GM12878 (cell line): Measurements from ENCODE around the gene APLP2.

Source experiments
- CHD4 ChIP-seq: fragments of 200-600 bp; sonication (generic); IDR thresholded peaks from 2 replicates; pipeline ENCODE4 v1.6.1; 2016; ENCODE audit warnings: mild to moderate bottlenecking
- E2F4 ChIP-seq: IDR thresholded peaks from 2 replicates; pipeline ENCODE4 v1.6.1; 2012; ENCODE audit warnings: low read depth, low read length, improper control_type of control experiment
- EP300 ChIP-seq, 2 experiments: fragments of 150-350 bp in 1 of 2; IDR thresholded peaks; 2 replicates each; pipeline ENCODE4 v1.6.1; 2011 to 2012; ENCODE audit warnings: low read depth in 2 of 2, low read length in 2 of 2, borderline replicate concordance in 1 of 2, improper control_type of control experiment in 1 of 2, inconsistent platforms in 1 of 2; ENCODE audit not compliant: control insufficient read depth in 1 of 2
- IKZF1 ChIP-seq: fragments of 450-650 bp; conservative IDR thresholded peaks from 2 replicates; pipeline ENCODE4 v1.6.1; 2017; ENCODE audit warnings: antibody characterized with exemption, mild to moderate bottlenecking
- POLR2A ChIP-seq: IDR thresholded peaks from 2 replicates; pipeline ENCODE4 v1.6.1; 2011; ENCODE audit warnings: low read depth, mild to moderate bottlenecking, low read length
- POLR2AphosphoS2 ChIP-seq: IDR thresholded peaks from 2 replicates; pipeline ENCODE4 v1.6.1; 2011; ENCODE audit warnings: low read depth, mild to moderate bottlenecking, low read length, improper control_type of control experiment, moderate library complexity
- REST ChIP-seq: IDR thresholded peaks from 2 replicates; pipeline ENCODE4 v1.6.1; 2012; ENCODE audit warnings: mild to moderate bottlenecking, low read depth, low read length
- SMC3 ChIP-seq: IDR thresholded peaks from 2 replicates; pipeline ENCODE4 v1.6.1; 2011; ENCODE audit warnings: low read length, improper control_type of control experiment, borderline replicate concordance
- SP1 ChIP-seq: IDR thresholded peaks from one replicate; pipeline ENCODE4 v1.6.1; 2011; ENCODE audit warnings: low read depth, low read length
- TF ChIP-seq, protein P1 (sequence below), 3 experiments: IDR thresholded peaks in 2 of 3; conservative IDR thresholded peaks in 1 of 3; 2 replicates each; pipeline ENCODE4 v1.5.1; 2011; ENCODE audit warnings: low read depth in 3 of 3, low read length in 3 of 3, mild to moderate bottlenecking in 3 of 3, control low read depth in 2 of 3, moderate library complexity in 2 of 3, inconsistent platforms in 1 of 3, mixed read lengths in 1 of 3; ENCODE audit not compliant: control insufficient read depth in 2 of 3, insufficient read depth in 1 of 3; ENCODE audit errors: extremely low read depth in 1 of 3
- TF ChIP-seq, protein P2 (sequence below): fragments of 150-350 bp; IDR thresholded peaks from 2 replicates; pipeline ENCODE4 v1.6.1; 2016; ENCODE audit warnings: low read depth, low read length

- TF ChIP-seq, protein P1, sequence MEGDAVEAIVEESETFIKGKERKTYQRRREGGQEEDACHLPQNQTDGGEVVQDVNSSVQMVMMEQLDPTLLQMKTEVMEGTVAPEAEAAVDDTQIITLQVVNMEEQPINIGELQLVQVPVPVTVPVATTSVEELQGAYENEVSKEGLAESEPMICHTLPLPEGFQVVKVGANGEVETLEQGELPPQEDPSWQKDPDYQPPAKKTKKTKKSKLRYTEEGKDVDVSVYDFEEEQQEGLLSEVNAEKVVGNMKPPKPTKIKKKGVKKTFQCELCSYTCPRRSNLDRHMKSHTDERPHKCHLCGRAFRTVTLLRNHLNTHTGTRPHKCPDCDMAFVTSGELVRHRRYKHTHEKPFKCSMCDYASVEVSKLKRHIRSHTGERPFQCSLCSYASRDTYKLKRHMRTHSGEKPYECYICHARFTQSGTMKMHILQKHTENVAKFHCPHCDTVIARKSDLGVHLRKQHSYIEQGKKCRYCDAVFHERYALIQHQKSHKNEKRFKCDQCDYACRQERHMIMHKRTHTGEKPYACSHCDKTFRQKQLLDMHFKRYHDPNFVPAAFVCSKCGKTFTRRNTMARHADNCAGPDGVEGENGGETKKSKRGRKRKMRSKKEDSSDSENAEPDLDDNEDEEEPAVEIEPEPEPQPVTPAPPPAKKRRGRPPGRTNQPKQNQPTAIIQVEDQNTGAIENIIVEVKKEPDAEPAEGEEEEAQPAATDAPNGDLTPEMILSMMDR (IDR thresholded peaks at IDR 0.05 in 2 of 3, conservative IDR thresholded peaks at IDR 0.05 in 1 of 3; ENCODE audit: control insufficient read depth in 2 of 3, extremely low read depth in 1 of 3, insufficient read depth in 1 of 3, low read depth in 3 of 3, low read length in 3 of 3), result no peak
- no peak for TF ChIP-seq POLR2AphosphoS2
- TF ChIP-seq CHD4, result no peak
- no peak for TF ChIP-seq REST
- no peak for TF ChIP-seq E2F4
- TF ChIP-seq SP1, result no peak
- TF ChIP-seq EP300 (IDR thresholded peaks at IDR 0.05; ENCODE audit: borderline replicate concordance in 1 of 2, control insufficient read depth in 1 of 2, low read depth in 2 of 2, low read length in 2 of 2), result no peak
- TF ChIP-seq, protein P2, sequence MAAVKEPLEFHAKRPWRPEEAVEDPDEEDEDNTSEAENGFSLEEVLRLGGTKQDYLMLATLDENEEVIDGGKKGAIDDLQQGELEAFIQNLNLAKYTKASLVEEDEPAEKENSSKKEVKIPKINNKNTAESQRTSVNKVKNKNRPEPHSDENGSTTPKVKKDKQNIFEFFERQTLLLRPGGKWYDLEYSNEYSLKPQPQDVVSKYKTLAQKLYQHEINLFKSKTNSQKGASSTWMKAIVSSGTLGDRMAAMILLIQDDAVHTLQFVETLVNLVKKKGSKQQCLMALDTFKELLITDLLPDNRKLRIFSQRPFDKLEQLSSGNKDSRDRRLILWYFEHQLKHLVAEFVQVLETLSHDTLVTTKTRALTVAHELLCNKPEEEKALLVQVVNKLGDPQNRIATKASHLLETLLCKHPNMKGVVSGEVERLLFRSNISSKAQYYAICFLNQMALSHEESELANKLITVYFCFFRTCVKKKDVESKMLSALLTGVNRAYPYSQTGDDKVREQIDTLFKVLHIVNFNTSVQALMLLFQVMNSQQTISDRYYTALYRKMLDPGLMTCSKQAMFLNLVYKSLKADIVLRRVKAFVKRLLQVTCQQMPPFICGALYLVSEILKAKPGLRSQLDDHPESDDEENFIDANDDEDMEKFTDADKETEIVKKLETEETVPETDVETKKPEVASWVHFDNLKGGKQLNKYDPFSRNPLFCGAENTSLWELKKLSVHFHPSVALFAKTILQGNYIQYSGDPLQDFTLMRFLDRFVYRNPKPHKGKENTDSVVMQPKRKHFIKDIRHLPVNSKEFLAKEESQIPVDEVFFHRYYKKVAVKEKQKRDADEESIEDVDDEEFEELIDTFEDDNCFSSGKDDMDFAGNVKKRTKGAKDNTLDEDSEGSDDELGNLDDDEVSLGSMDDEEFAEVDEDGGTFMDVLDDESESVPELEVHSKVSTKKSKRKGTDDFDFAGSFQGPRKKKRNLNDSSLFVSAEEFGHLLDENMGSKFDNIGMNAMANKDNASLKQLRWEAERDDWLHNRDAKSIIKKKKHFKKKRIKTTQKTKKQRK, result no peak
- no peak for TF ChIP-seq POLR2A
- no peak; the same call in 1 of the 2 replicates for TF ChIP-seq IKZF1
- no peak for TF ChIP-seq SMC3
Observed at GRCh38 chr11:130023204-130023603, 46.5 kb upstream of the APLP2 start.
